HEK293 (cell line): ENCODE results near the gene CRLF2.

Experiments used
- CTCF ChIA-PET: fragments of 350-600 bp; formaldehyde crosslinking; extraction: SDS; loops from one replicate; lab custom pipeline; 2021; ENCODE audit warnings: antibody characterized with exemption; lab: Yijun Ruan, JAX
- POLR2A ChIA-PET: fragments of 300-600 bp; formaldehyde crosslinking; extraction: SDS; loops from one replicate; lab custom pipeline; 2020; ENCODE audit warnings: antibody characterized with exemption, inconsistent platforms; lab: Yijun Ruan, JAX
- H3K27ac ChIP-seq: fragments of 200-500 bp; sonication (Bioruptor generic); 2 replicates; pipeline ENCODE4 v1.5.1; 2014; ENCODE audit warnings: low read depth, low read length, control low read depth, inconsistent platforms; ENCODE audit errors: extremely low read depth
- H3K36me3 ChIP-seq, 2 experiments: fragments of 200-500 bp in 1 of 2; sonication (Bioruptor generic) in 1 of 2; 1 replicate in 1 of 2; 2 replicates in 1 of 2; pipeline ENCODE4 v1.5.1; 2014 to 2017; ENCODE audit warnings: inconsistent platforms in 2 of 2, low read length in 2 of 2; ENCODE audit not compliant: control insufficient read depth in 2 of 2, insufficient read depth in 1 of 2
- H3K4me1 ChIP-seq: fragments of 200-500 bp; sonication (Bioruptor generic); 2 replicates; pipeline ENCODE4 v1.5.1; 2014; ENCODE audit warnings: mild to moderate bottlenecking, low read length, inconsistent platforms; ENCODE audit not compliant: control insufficient read depth, insufficient read depth
- H3K4me3 ChIP-seq: 2 replicates; pipeline ENCODE4 v1.5.1; 2011; ENCODE audit warnings: low read depth, mild to moderate bottlenecking, control low read depth, low read length, moderate library complexity
- H3K9me3 ChIP-seq: fragments of 200-500 bp; sonication (Bioruptor generic); 2 replicates; pipeline ENCODE4 v1.5.1; 2014; ENCODE audit warnings: low read depth, low read length, inconsistent platforms; ENCODE audit not compliant: control insufficient read depth, insufficient read depth
- GLIS1 ChIP-seq: fragments of 450-650 bp; formaldehyde crosslinking; IDR thresholded peaks from 2 replicates; pipeline ENCODE4 v1.5.1; 2016; ENCODE audit warnings: missing biosample characterization, missing genetic modification characterization
- KLF8 ChIP-seq: fragments of 450-650 bp; formaldehyde crosslinking; IDR thresholded peaks from 2 replicates; pipeline ENCODE4 v1.5.1; 2016; ENCODE audit warnings: missing biosample characterization, missing genetic modification characterization
- OSR2 ChIP-seq: fragments of 450-650 bp; formaldehyde crosslinking; IDR thresholded peaks from 2 replicates; pipeline ENCODE4 v1.5.1; 2016; ENCODE audit warnings: missing biosample characterization, missing genetic modification characterization
- YY1 ChIP-seq: fragments of 450-650 bp; formaldehyde crosslinking; IDR thresholded peaks from 2 replicates; pipeline ENCODE4 v1.5.1; 2018; ENCODE audit warnings: missing biosample characterization, missing genetic modification characterization
- ZEB2 ChIP-seq: fragments of 450-650 bp; formaldehyde crosslinking; IDR thresholded peaks from 2 replicates; pipeline ENCODE4 v1.5.1; 2016; ENCODE audit warnings: missing biosample characterization, missing genetic modification characterization
- ZNF221 ChIP-seq: fragments of 450-650 bp; formaldehyde crosslinking; IDR thresholded peaks from 2 replicates; pipeline ENCODE4 v1.5.1; 2017; ENCODE audit warnings: missing biosample characterization, missing genetic modification characterization, borderline replicate concordance
- ZNF335 ChIP-seq: fragments of 450-650 bp; formaldehyde crosslinking; conservative IDR thresholded peaks from 2 replicates; pipeline ENCODE4 v1.5.1; 2016; ENCODE audit warnings: missing biosample characterization, missing genetic modification characterization
- ZXDB ChIP-seq: fragments of 450-650 bp; formaldehyde crosslinking; IDR thresholded peaks from 2 replicates; pipeline ENCODE4 v1.5.1; 2016; ENCODE audit warnings: missing biosample characterization, missing genetic modification characterization
- TF ChIP-seq, protein P1 (sequence below): fragments of 450-650 bp; formaldehyde crosslinking; IDR thresholded peaks from 2 replicates; pipeline ENCODE4 v1.5.1; 2016; ENCODE audit warnings: missing biosample characterization, missing genetic modification characterization
- TF ChIP-seq, protein P2 (sequence below): fragments of 450-650 bp; formaldehyde crosslinking; IDR thresholded peaks from 2 replicates; pipeline ENCODE4 v1.5.1; 2017; ENCODE audit warnings: missing biosample characterization, missing genetic modification characterization
- TF ChIP-seq, protein P3 (sequence below): fragments of 450-650 bp; formaldehyde crosslinking; IDR thresholded peaks from 2 replicates; pipeline ENCODE4 v1.5.1; 2016; ENCODE audit warnings: missing biosample characterization, missing genetic modification characterization

CRLF2 gene

DNA sequence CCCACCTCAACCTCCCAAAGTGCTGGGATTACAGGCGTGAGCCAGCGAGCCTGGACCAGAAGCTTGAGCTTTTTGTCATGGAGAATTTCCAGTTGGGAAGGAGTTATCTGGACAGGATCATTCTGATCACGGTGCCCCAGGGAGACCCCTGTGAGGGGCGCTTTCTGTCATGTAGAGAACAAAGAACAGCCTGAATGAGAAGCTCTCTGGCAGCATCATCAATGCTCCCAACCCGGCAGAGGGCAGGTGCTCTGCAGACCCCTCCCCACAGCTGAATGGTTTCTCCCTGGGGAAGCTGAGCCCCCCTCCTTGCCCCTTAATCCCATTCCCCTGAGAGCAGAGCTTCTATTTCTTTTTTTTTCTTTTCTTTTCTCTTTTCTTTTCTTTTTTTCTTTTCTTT is 48.8 kb upstream of the CRLF2 start:
- Histone ChIP-seq H3K27ac (no peak overlapping the region), H3K36me3 (no peaks in the 10 kb centered on the region), H3K9me3 (no peaks in the 10 kb centered on the region), H3K4me3 (no peak overlapping the region), H3K4me1 (no peaks in the 10 kb centered on the region)
- TF ChIP-seq ZXDB (tag by site-specific recombination): no peak
- TF ChIP-seq, protein P1, sequence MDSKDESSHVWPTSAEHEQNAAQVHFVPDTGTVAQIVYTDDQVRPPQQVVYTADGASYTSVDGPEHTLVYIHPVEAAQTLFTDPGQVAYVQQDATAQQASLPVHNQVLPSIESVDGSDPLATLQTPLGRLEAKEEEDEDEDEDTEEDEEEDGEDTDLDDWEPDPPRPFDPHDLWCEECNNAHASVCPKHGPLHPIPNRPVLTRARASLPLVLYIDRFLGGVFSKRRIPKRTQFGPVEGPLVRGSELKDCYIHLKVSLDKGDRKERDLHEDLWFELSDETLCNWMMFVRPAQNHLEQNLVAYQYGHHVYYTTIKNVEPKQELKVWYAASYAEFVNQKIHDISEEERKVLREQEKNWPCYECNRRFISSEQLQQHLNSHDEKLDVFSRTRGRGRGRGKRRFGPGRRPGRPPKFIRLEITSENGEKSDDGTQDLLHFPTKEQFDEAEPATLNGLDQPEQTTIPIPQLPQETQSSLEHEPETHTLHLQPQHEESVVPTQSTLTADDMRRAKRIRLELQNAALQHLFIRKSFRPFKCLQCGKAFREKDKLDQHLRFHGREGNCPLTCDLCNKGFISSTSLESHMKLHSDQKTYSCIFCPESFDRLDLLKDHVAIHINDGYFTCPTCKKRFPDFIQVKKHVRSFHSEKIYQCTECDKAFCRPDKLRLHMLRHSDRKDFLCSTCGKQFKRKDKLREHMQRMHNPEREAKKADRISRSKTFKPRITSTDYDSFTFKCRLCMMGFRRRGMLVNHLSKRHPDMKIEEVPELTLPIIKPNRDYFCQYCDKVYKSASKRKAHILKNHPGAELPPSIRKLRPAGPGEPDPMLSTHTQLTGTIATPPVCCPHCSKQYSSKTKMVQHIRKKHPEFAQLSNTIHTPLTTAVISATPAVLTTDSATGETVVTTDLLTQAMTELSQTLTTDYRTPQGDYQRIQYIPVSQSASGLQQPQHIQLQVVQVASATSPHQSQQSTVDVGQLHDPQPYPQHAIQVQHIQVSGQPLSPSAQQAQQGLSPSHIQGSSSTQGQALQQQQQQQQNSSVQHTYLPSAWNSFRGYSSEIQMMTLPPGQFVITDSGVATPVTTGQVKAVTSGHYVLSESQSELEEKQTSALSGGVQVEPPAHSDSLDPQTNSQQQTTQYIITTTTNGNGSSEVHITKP (tag by site-specific recombination): peak; percentile 48; the same call in 1 of the 2 replicates
- ChIA-PET CTCF (no interaction called here), POLR2A (no interaction called here)

DNA sequence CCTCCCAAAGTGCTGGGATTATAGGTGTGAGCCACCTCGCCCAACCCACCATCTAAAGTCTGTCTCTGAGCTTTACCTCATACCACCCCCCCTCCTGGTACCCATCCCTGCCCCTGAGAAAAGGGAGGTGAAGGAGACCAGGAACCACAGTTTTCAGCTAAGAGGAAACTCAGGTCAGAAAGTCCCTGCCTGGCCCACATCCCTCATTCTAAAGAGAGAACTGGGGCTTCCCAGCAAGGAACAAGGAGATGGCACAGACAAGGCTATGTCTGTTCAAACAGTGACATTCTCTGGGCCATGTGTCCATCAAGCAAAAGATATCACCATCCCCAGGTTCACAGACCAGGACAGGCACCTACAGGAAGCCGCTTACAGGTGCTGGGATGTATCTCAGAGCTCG is 40.4 kb upstream of the CRLF2 start:
- TF ChIP-seq KLF8: no peak
- TF ChIP-seq GLIS1: 0 out of 2 replicates have a peak, but pooled peaks have one; percentile 3
- H3K27ac ChIP-seq: no peak overlapping the region
- no peak overlapping the region for H3K4me3 ChIP-seq
- no peaks in the 10 kb centered on the region for H3K36me3 ChIP-seq
- ChIA-PET CTCF (no interaction called here), POLR2A (no interaction called here)
- no peaks in the 10 kb centered on the region for H3K4me1 ChIP-seq
- no peaks in the 10 kb centered on the region for H3K9me3 ChIP-seq

DNA sequence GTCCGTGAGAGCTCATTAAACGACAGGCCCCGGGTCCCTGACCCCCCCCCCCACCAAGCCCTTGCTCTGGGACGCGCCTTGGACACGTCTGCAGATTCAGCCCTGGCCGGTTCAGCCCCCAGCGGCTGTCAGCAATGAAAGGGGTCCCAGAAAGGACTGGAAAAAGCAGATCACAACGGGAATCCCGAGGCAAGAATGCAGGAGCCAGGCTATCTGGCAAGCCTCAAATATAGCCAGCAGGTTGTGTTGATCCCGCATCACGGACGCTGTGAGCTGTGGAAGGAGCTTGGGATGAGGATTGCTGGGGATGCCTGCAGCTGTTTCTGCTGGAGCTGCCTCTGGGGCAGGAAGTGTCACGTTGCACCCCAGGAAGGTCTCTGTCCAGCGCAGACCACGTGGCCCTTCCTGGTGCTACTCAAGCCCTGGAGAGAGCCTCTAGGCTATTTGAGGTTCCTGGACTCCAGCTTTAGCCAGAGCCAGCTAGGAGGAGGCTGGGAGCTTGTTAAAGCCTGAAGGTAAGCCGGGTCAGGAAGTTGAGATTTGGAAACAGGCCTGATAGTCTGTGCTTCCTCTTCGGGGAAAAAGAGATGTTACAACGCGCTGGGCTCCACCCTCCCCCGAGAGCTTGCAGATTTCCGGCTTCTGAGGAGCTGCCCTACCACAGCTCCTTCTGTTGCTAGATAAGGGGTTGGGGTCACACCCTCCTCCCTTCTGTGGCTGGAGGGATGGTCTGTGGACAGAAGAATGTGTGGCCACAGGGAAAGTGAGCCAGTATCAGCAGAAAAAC is 36.8 kb upstream of the CRLF2 start:
- H3K36me3 ChIP-seq: no peaks in the 10 kb centered on the region
- CTCF ChIA-PET: no interaction called here
- POLR2A ChIA-PET: no interaction called here
- no peaks in the 10 kb centered on the region for H3K4me1 ChIP-seq
- TF ChIP-seq, protein P2, sequence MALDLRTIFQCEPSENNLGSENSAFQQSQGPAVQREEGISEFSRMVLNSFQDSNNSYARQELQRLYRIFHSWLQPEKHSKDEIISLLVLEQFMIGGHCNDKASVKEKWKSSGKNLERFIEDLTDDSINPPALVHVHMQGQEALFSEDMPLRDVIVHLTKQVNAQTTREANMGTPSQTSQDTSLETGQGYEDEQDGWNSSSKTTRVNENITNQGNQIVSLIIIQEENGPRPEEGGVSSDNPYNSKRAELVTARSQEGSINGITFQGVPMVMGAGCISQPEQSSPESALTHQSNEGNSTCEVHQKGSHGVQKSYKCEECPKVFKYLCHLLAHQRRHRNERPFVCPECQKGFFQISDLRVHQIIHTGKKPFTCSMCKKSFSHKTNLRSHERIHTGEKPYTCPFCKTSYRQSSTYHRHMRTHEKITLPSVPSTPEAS (tag by site-specific recombination): no peak
- no peak for TF ChIP-seq ZEB2 (tag by site-specific recombination)
- TF ChIP-seq YY1 (tag by site-specific recombination): no peak
- TF ChIP-seq ZNF221 (tag by site-specific recombination): no peak
- 0 out of 2 replicates have a peak, but pooled peaks have one; percentile 17 for TF ChIP-seq OSR2 (tag by site-specific recombination)
- TF ChIP-seq, protein P3, sequence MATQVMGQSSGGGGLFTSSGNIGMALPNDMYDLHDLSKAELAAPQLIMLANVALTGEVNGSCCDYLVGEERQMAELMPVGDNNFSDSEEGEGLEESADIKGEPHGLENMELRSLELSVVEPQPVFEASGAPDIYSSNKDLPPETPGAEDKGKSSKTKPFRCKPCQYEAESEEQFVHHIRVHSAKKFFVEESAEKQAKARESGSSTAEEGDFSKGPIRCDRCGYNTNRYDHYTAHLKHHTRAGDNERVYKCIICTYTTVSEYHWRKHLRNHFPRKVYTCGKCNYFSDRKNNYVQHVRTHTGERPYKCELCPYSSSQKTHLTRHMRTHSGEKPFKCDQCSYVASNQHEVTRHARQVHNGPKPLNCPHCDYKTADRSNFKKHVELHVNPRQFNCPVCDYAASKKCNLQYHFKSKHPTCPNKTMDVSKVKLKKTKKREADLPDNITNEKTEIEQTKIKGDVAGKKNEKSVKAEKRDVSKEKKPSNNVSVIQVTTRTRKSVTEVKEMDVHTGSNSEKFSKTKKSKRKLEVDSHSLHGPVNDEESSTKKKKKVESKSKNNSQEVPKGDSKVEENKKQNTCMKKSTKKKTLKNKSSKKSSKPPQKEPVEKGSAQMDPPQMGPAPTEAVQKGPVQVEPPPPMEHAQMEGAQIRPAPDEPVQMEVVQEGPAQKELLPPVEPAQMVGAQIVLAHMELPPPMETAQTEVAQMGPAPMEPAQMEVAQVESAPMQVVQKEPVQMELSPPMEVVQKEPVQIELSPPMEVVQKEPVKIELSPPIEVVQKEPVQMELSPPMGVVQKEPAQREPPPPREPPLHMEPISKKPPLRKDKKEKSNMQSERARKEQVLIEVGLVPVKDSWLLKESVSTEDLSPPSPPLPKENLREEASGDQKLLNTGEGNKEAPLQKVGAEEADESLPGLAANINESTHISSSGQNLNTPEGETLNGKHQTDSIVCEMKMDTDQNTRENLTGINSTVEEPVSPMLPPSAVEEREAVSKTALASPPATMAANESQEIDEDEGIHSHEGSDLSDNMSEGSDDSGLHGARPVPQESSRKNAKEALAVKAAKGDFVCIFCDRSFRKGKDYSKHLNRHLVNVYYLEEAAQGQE (tag by site-specific recombination): peak; percentile 82
- no peak for TF ChIP-seq ZNF335 (tag by site-specific recombination)
- no peaks in the 10 kb centered on the region for H3K9me3 ChIP-seq
- H3K4me3 ChIP-seq: no peak overlapping the region
- H3K27ac ChIP-seq: no peak overlapping the region
